ENCODE measurements around the gene LSAMP. TPM values are rescaled to one million over a fixed set of nuclear protein-coding genes. Genes with fewer than 3 reads are reported as not detected.

LSAMP gene
- total and polyA plus RNA-seq, 2 of the 8 experiments (the other 6 are each of a cell fraction or from before 2014, with no cell fraction given) = 1.8 to 5.7 TPM

GRCh38 chr3:115819785-115820384, 625.4 kb downstream of the LSAMP start:
- H2BK20ac ChIP-seq (ENCODE audit: low read length) = no peak overlapping the region
- no peaks in the 10 kb centered on the region for H3K4me1 ChIP-seq (replicated peaks in 1 of 4; ENCODE audit: control insufficient read depth in 3 of 4, insufficient read depth in 4 of 4, low read length in 3 of 4)
- 51% methylated on average over 6 of the region's 6 CpGs; no CpG with 5 or more reads in 1 of the 2 experiments for WGBS, 2 experiments (ENCODE audit: extremely low coverage in 1 of 2, insufficient coverage in 1 of 2, insufficient read length in 1 of 2, insufficient replicate concordance in 2 of 2, low coverage in 1 of 2, low lambda C conversion rate in 2 of 2, missing lambda C conversion rate in 1 of 2)
- no peak overlapping the region for H4K91ac ChIP-seq (replicated peaks; ENCODE audit: insufficient read length, low read length)
- no peak overlapping the region for H2BK5ac ChIP-seq (ENCODE audit: low read depth, low read length)
- H3K4me2 ChIP-seq (ENCODE audit: insufficient read depth in 1 of 2, low read depth in 2 of 2, low read length in 2 of 2) = no peak overlapping the region
- no peak overlapping the region for H2BK120ac ChIP-seq (replicated peaks; ENCODE audit: low read depth, low read length)
- H2AFZ ChIP-seq (ENCODE audit: low read length) = no peak overlapping the region
- H3K4ac ChIP-seq (replicated peaks; ENCODE audit: insufficient read length, low read depth, low read length) = no peak overlapping the region
- H3K27me3 ChIP-seq (replicated peaks in 1 of 4; ENCODE audit: control insufficient read depth in 3 of 4, extremely low read depth in 1 of 4, insufficient read depth in 3 of 4, low read length in 3 of 4) = no peaks in the 10 kb centered on the region
- no peak overlapping the region for H3K27ac ChIP-seq (ENCODE audit: low read depth, low read length)
- H4K20me1 ChIP-seq (replicated peaks in 1 of 2; ENCODE audit: control insufficient read depth in 1 of 2, insufficient read depth in 2 of 2, low read length in 2 of 2) = no peaks in the 10 kb centered on the region
- no peak overlapping the region for H3K18ac ChIP-seq (ENCODE audit: extremely low read depth, low read length)
- H3K23me2 ChIP-seq (ENCODE audit: low read depth, low read length) = no peaks in the 10 kb centered on the region
- H3K36me3 ChIP-seq (ENCODE audit: control insufficient read depth in 2 of 4, insufficient read depth in 4 of 4, low read length in 3 of 4) = no peaks in the 10 kb centered on the region; a peak in 1 of 8 replicates
- DNase-seq (ENCODE audit: low read depth in 1 of 2, low spot score in 2 of 2) (peak in 1 of 2 experiments; percentile 10), FAIRE-seq (peak; percentile 95)
- no peaks in the 10 kb centered on the region for H3K79me2 ChIP-seq (ENCODE audit: control insufficient read depth in 1 of 2, insufficient read depth in 2 of 2, low read length in 2 of 2)
- no peak overlapping the region for H2BK12ac ChIP-seq (ENCODE audit: low read depth, low read length)
- H3K56ac ChIP-seq (replicated peaks; ENCODE audit: insufficient read length, low read depth, low read length) = no peak overlapping the region
- H2AK5ac ChIP-seq (ENCODE audit: low read depth, low read length) = no peak overlapping the region
- no peak overlapping the region for H4K5ac ChIP-seq (ENCODE audit: insufficient read length, low read depth, low read length)
- H3K79me1 ChIP-seq (ENCODE audit: low read depth, low read length) = no peaks in the 10 kb centered on the region
- POLR2A ChIA-PET (ENCODE audit: partially characterized antibody) = no interaction called here
- CTCF ChIA-PET (ENCODE audit: partially characterized antibody) = interaction anchor here (0.7 to 2.8 kb wide), 27 partner anchors 10 to 979 kb away, joined by 3 to 13 read pairs (median 3); partner anchors contain the start of gene GAP43
- H3K4me3 ChIP-seq (ENCODE audit: extremely low read depth in 1 of 4, insufficient read depth in 2 of 4, low read depth in 3 of 4, low read length in 4 of 4) = no peak overlapping the region
- no peak overlapping the region for H3K23ac ChIP-seq (ENCODE audit: insufficient read length)
- H2BK15ac ChIP-seq (ENCODE audit: low read length) = no peak overlapping the region
- no peak overlapping the region for H4K8ac ChIP-seq (ENCODE audit: extremely low read depth, insufficient read depth, low read length)
- H3K14ac ChIP-seq (ENCODE audit: insufficient read length) = no peak overlapping the region
- no peaks in the 10 kb centered on the region for H3K9me3 ChIP-seq (ENCODE audit: insufficient read depth in 2 of 2, low read depth in 1 of 2, low read length in 1 of 2)
- no peak overlapping the region for H3K9ac ChIP-seq (replicated peaks in 1 of 4; ENCODE audit: extremely low read depth in 1 of 4, low read depth in 3 of 4, low read length in 3 of 4)
- peak; percentile 91 to 93 for TF ChIP-seq RAD21 (IDR thresholded peaks at IDR 0.05 in 1 of 2, conservative IDR thresholded peaks at IDR 0.05 in 1 of 2; ENCODE audit: low read depth in 2 of 2, low read length in 2 of 2)
- no peak for TF ChIP-seq EP300 (IDR thresholded peaks at IDR 0.05; ENCODE audit: borderline replicate concordance in 1 of 2, low read depth in 2 of 2, low read length in 2 of 2)
- TF ChIP-seq SP4 (IDR thresholded peaks at IDR 0.05; ENCODE audit: low read length) = no peak
- 0 out of 2 replicates have a peak, but pooled peaks have one; percentile 38 for TF ChIP-seq MAX (IDR thresholded peaks at IDR 0.05)
- TF ChIP-seq CHD1 (IDR thresholded peaks at IDR 0.05; ENCODE audit: low read depth, low read length) = no peak
- peak; percentile 59; the same call in 1 of the 2 replicates for TF ChIP-seq JUND (IDR thresholded peaks at IDR 0.05; ENCODE audit: low read length)
- no peak for TF ChIP-seq NRF1 (IDR thresholded peaks at IDR 0.05; ENCODE audit: low read depth, low read length)
- TF ChIP-seq BRCA1 (IDR thresholded peaks at IDR 0.05; ENCODE audit: low read depth, low read length) = no peak

Data from H1 (cell line).